Measurements from ENCODE around the gene ABCD3.
"Not testable (repeated sequence)": the region's sequence is repeated elsewhere in the genome, so short reads cannot be mapped to it uniquely, and the experiment has no call there.

Gene ABCD3

GRCh38 chr1:94408104-94408830, 9.9 kb upstream of the ABCD3 start:
- Histone ChIP-seq H3K4me3 (no peak overlapping the region), H3K27ac (no peak overlapping the region)

- no peak overlapping the region for H3K27ac ChIP-seq
- H3K4me3 ChIP-seq, result no peak overlapping the region
Measured at GRCh38 chr1:94411237-94411636, 7.0 kb upstream of the ABCD3 start.

- Histone ChIP-seq H3K27ac (no peak overlapping the region), H3K4me3 (no peak overlapping the region)
Measured at GRCh38 chr1:94413311-94413710, 4.9 kb upstream of the ABCD3 start.

GRCh38 chr1:94416901-94417727, 1.1 kb upstream of the ABCD3 start:
- Histone ChIP-seq H3K27ac (peak overlapping the region in 20 of 21 experiments; percentile 80 to 96 (median 91)), H3K4me3 (peak overlapping the region; percentile 60 to 94 (median 90))

- H3K27ac ChIP-seq, result peak overlapping the region; percentile 15 to 96 (median 90)
- peak overlapping the region; percentile 60 to 94 (median 90) for H3K4me3 ChIP-seq
Measured at GRCh38 chr1:94417728-94417977, 536 bp upstream of the ABCD3 start.

GRCh38 chr1:94418664-94419655, 771 bp downstream of the ABCD3 start:
- Histone ChIP-seq H3K4me3 (peak overlapping the region; percentile 60 to 94 (median 90)), H3K27ac (peak overlapping the region; percentile 34 to 96 (median 90))

GRCh38 chr1:94422115-94422820, 4.1 kb downstream of the ABCD3 start:
- Histone ChIP-seq H3K4me3 (no peak overlapping the region), H3K27ac (no peak overlapping the region)

GRCh38 chr1:94425821-94426484, 7.8 kb downstream of the ABCD3 start:
- Histone ChIP-seq H3K4me3 (no peak overlapping the region), H3K27ac (peak overlapping the region in 1 of 21 experiments; percentile 38)

- H3K4me3 ChIP-seq, H3K27ac ChIP-seq: not testable (repeated sequence)
Measured at GRCh38 chr1:94426485-94426870, 8.3 kb downstream of the ABCD3 start.

GRCh38 chr1:94428441-94428840, 10.3 kb downstream of the ABCD3 start:
- Histone ChIP-seq H3K27ac (no peak overlapping the region), H3K4me3 (no peak overlapping the region)

GRCh38 chr1:94428927-94429528, 10.8 kb downstream of the ABCD3 start:
- not testable (repeated sequence) for H3K27ac ChIP-seq, H3K4me3 ChIP-seq

GRCh38 chr1:94430066-94430465, 11.9 kb downstream of the ABCD3 start:
- H3K4me3 ChIP-seq, H3K27ac ChIP-seq: not testable (repeated sequence)

GRCh38 chr1:94433866-94434265, 15.7 kb downstream of the ABCD3 start:
- no peak overlapping the region for H3K4me3 ChIP-seq
- H3K27ac ChIP-seq, result no peak overlapping the region

GRCh38 chr1:94434365-94435045, 16.3 kb downstream of the ABCD3 start:
- H3K4me3 ChIP-seq, result no peak overlapping the region

GRCh38 chr1:94438692-94439276, 20.6 kb downstream of the ABCD3 start:
- H3K4me3 ChIP-seq, result no peak overlapping the region
- no peak overlapping the region for H3K27ac ChIP-seq

More at GRCh38 chr1:94434365-94435045, 16.3 kb downstream of the ABCD3 start:
- no peak overlapping the region for H3K27ac ChIP-seq

GRCh38 chr1:94440088-94440487, 21.9 kb downstream of the ABCD3 start:
- Histone ChIP-seq H3K4me3 (no peak overlapping the region), H3K27ac (no peak overlapping the region)

GRCh38 chr1:94443067-94443466, 24.9 kb downstream of the ABCD3 start:
- H3K27ac ChIP-seq, H3K4me3 ChIP-seq: not testable (repeated sequence)

- not testable (repeated sequence) for H3K4me3 ChIP-seq, H3K27ac ChIP-seq
Measured at GRCh38 chr1:94444819-94445218, 26.6 kb downstream of the ABCD3 start.
